Gastrocnemius medialis (tissue), 4 donors: Measurements from ENCODE around the gene SMC1A. TPM values are rescaled to one million over a fixed set of nuclear protein-coding genes. Genes with fewer than 3 reads are reported as not detected.
A peak's percentile ranks its signal among the peaks of the same experiment; 100 is the strongest.
"Not testable (repeated sequence)": the region's sequence is repeated elsewhere in the genome, so short reads cannot be mapped to it uniquely, and the experiment has no call there.

ENCODE experiments used
- ATAC-seq, 2 donors: fragments of 150-250 bp; one replicate each; pipeline ENCODE4 v1.9.1; 2016
- DNase-seq, 2 donors: peaks; one replicate each; pipeline ENCODE4 v3.0.0-alpha.2; 2019
- H3K27ac ChIP-seq, 4 donors: fragments of 200-600 bp; sonication (generic); 1 replicate in 1 of 4; 2 replicates in 3 of 4; pipeline ENCODE4 v1.5.1; 2016 to 2018; ENCODE audit warnings: mild to moderate bottlenecking in 2 of 4, moderate library complexity in 1 of 4
- H3K27me3 ChIP-seq, 3 donors: fragments of 200-600 bp; sonication (generic) in 2 of 3; 1 replicate in 1 of 3; 2 replicates in 2 of 3; pipeline versions ENCODE4 v1.5.1 to v1.6.0; 2016 to 2019; ENCODE audit warnings: mild to moderate bottlenecking in 1 of 3, moderate library complexity in 1 of 3
- H3K36me3 ChIP-seq, 2 donors: fragments of 200-600 bp; sonication (generic) in 1 of 2; one replicate each; pipeline ENCODE4 v1.5.1; 2017 to 2018
- H3K4me1 ChIP-seq, 2 donors: fragments of 200-600 bp; sonication (generic) in 1 of 2; one replicate each; pipeline ENCODE4 v1.5.1; 2016 to 2017; ENCODE audit warnings: mild to moderate bottlenecking in 2 of 2
- H3K4me3 ChIP-seq, 4 donors: fragments of 200-600 bp; sonication (generic) in 3 of 4; 1 replicate in 1 of 4; 2 replicates in 3 of 4; pipeline ENCODE4 v1.5.1; 2016 to 2019; ENCODE audit warnings: mild to moderate bottlenecking in 2 of 4
- H3K9me3 ChIP-seq, 3 donors: fragments of 200-600 bp; sonication (generic) in 2 of 3; 1 replicate in 1 of 3; 2 replicates in 2 of 3; pipeline ENCODE4 v1.5.1; 2016 to 2019
- CTCF ChIP-seq, 5 experiments: fragments of 450-650 bp in 3 of 5; fragments of 200-600 bp in 2 of 5; sonication (generic) in 2 of 5; IDR thresholded peaks in 4 of 5; conservative IDR thresholded peaks in 1 of 5; 1 replicate in 4 of 5; 2 replicates in 1 of 5; pipeline ENCODE4 v1.5.1; 2016 to 2019; ENCODE audit warnings: antibody characterized with exemption in 5 of 5, mild to moderate bottlenecking in 3 of 5, moderate library complexity in 3 of 5
- POLR2A ChIP-seq, 2 donors: fragments of 450-650 bp; IDR thresholded peaks; one replicate each; pipeline ENCODE4 v1.6.1; 2017; ENCODE audit warnings: antibody characterized with exemption in 2 of 2, mild to moderate bottlenecking in 2 of 2, moderate library complexity in 2 of 2
- in situ Hi-C, 4 donors: fragments of 200-750 bp; cut with MboI; loops; one replicate each; pipeline versions ENCODE4 v1.15.0 to v1.8.0; 2017; ENCODE audit warnings: low sequenced_read_pairs in 4 of 4
- intact Hi-C: fragments of 100-400 bp; cut with DNase I; formaldehyde crosslinking; loops from one replicate; pipeline ENCODE4 v1.15.1; 2023; ENCODE audit warnings: low total_unique reads
- total RNA-seq, 4 donors: library from RNA; depleted of rRNA; stranded (reverse); fragments of >200 nt; gene quantifications; one replicate each; pipeline versions ENCODE4 v1.1.0 to v1.2.3, GENCODE V29; 2016

SMC1A gene
- total RNA-seq, result 10 to 100 TPM; 12.9 to 23.5 (median 17.1) TPM

- intact Hi-C loops, result loop anchor here (1.0 to 2.0 kb wide), 3 partner anchors 12 to 197 kb away; partner anchors contain the start of genes HSD17B10 and KDM5C
- Histone ChIP-seq H3K9me3 (no peaks in the 10 kb centered on the region), H3K4me3 (peak within 1 kb of the TSS; percentile 65 to 89 (median 81)), H3K27ac (peak within 1 kb of the TSS; percentile 91 to 96 (median 94)), H3K36me3 (no peaks in the 10 kb centered on the region), H3K27me3 (no peaks in the 10 kb centered on the region), H3K4me1 (peaks cover 11 to 29% of the 10 kb centered on the region in 2 donors)
- DNase-seq (peak; percentile 90 to 94), ATAC-seq (peak; percentile 95 to 96)
- in situ Hi-C loops, result loop anchor here in 1 of 4 donors (10.0 kb wide), 1 partner anchor 107 kb away; no protein-coding TSS in a partner anchor
- peak; percentile 60 to 73 for TF ChIP-seq POLR2A (IDR thresholded peaks at IDR 0.05)
- peak in 1 of 5 experiments; percentile 10 for TF ChIP-seq CTCF (IDR thresholded peaks at IDR 0.05 in 4 of 5, conservative IDR thresholded peaks at IDR 0.05 in 1 of 5)
Observed at GRCh38 chrX:53422086-53422860, at the start of gene SMC1A. Gene SMC1A (minus strand): TSS chrX:53422654. CDS start chrX:53422600, 54 bp downstream.

DNA sequence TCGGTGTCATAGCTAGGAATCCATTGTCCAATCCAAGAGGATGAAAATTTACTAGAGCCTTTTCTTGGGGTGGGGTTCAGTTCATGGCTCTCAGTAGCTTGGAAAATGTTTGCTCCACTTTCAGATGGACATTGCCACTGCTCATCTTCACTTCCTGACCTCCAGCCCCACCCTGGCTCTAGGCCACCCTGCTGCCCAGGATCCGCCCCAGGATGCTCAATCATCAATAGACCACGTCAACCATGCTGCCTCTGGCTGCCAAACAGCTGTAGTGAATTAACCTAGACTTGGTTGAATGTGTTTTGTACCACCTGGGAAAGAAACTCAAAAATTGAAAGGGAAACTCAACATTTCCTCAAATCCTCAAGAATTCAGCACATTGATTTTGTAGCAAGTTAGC lies 48.9 kb upstream of the SMC1A start:
- H3K27me3 ChIP-seq, result peaks cover 0 to 17% (median 0%) of the 10 kb centered on the region in 3 donors
- no peaks in the 10 kb centered on the region for H3K4me1 ChIP-seq
- in situ Hi-C loops, result no loop called here
- intact Hi-C loops, result no loop called here
- DNase-seq (no peak), ATAC-seq (no peak)
- H3K27ac ChIP-seq, result no peak overlapping the region
- H3K4me3 ChIP-seq, result no peak overlapping the region
- H3K9me3 ChIP-seq, result no peaks in the 10 kb centered on the region
- TF ChIP-seq CTCF (IDR thresholded peaks at IDR 0.05 in 4 of 5, conservative IDR thresholded peaks at IDR 0.05 in 1 of 5) (no peak), POLR2A (IDR thresholded peaks at IDR 0.05) (no peak)
- H3K36me3 ChIP-seq, result no peaks in the 10 kb centered on the region

GRCh38 chrX:53468659-53469058 lies 46.2 kb upstream of the SMC1A start:
- H3K9me3 ChIP-seq, DNase-seq, in situ Hi-C loops, intact Hi-C loops, H3K4me1 ChIP-seq, H3K27ac ChIP-seq, H3K36me3 ChIP-seq, ATAC-seq, H3K4me3 ChIP-seq: not testable (repeated sequence)
- H3K27me3 ChIP-seq, result peaks cover 0 to 23% (median 0%) of the 10 kb centered on the region in 3 donors

DNA sequence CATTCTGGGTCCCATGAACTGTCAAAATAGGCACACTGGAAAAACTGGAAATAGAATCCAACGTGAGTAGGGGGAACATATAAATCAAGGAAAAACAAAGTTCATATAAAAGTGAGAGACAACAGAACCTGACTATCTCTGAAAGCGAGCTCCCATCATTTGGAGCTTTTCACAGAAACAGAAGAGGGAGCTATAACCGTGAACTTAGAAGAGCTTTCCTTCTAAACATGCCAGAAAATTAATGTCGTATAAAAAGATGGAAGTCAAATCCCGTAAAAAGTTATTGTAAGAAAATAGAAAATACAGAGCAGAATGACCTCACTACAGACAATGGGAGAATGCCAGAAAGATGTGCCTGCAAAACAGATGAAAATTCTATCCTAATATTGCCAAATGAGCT lies 35.6 kb upstream of the SMC1A start:
- DNase-seq (no peak), ATAC-seq (no peak)
- in situ Hi-C loops (no loop called here), intact Hi-C loops (no loop called here)
- Histone ChIP-seq H3K4me1 (no peaks in the 10 kb centered on the region), H3K4me3 (no peak overlapping the region), H3K27ac (no peak overlapping the region), H3K9me3 (no peaks in the 10 kb centered on the region), H3K27me3 (peaks cover 0 to 15% (median 12%) of the 10 kb centered on the region in 3 donors), H3K36me3 (no peaks in the 10 kb centered on the region)
- TF ChIP-seq POLR2A (IDR thresholded peaks at IDR 0.05) (no peak), CTCF (IDR thresholded peaks at IDR 0.05 in 4 of 5, conservative IDR thresholded peaks at IDR 0.05 in 1 of 5) (no peak)

- no peak for TF ChIP-seq POLR2A (IDR thresholded peaks at IDR 0.05)
- TF ChIP-seq CTCF (IDR thresholded peaks at IDR 0.05 in 4 of 5, conservative IDR thresholded peaks at IDR 0.05 in 1 of 5), result no peak
- Histone ChIP-seq H3K4me1 (no peaks in the 10 kb centered on the region), H3K27me3 (peaks cover 0 to 19% (median 12%) of the 10 kb centered on the region in 3 donors), H3K27ac (no peak overlapping the region), H3K9me3 (no peaks in the 10 kb centered on the region), H3K4me3 (no peak overlapping the region), H3K36me3 (no peaks in the 10 kb centered on the region)
- DNase-seq (no peak), ATAC-seq (no peak)
- in situ Hi-C loops, result no loop called here
- intact Hi-C loops, result no loop called here
Observed at GRCh38 chrX:53456254-53456653, 33.8 kb upstream of the SMC1A start.
